COLO668 (cell line): ENCODE data around the gene MTMR2.
A peak's percentile ranks its signal among the peaks of the same experiment; 100 is the strongest.

Source experiments
- DNase-seq: peaks from one replicate; lab custom pipeline; 2025; ENCODE audit not compliant: unreplicated experiment; lab: John Stamatoyannopoulos, UW

Gene MTMR2

DNA sequence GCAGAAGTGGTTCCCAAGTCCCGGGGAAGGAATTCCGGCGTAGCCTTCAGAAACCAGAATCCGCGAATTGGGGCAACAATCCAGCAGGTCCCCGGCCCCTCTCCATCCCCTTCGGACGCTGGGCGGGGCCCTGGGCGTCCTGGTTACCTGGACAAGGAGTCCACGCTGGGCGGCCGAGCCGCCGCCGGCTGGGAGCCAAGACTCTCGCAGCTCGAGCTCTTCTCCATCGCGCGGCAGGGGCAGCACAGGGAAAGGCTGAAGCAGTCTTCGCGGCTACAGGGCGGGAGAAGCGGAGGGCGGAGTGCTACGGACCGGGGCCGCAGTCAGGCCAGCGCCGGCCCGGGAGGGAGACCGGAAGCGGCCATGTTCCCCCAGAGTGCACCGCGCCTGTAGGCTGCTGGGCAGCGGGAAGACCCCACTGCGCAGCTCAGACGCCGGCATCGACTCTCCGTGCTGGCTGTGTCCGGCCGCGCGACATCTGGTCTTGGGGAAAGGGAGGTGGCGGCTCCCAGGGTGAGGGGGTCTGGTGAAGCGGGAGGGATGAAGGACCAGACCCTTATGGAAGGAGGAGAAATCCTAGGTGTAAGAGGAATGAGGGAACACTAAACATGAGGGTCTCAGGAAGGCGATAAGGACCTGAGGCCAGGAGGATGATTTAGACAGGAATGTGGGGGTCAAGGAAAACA is at the start of gene MTMR2:
Gene MTMR2 (minus strand): TSS at position 380 of the 686 bp plus-strand sequence. CDS start 153 bp downstream, at position 227.
- DNase-seq = peak; percentile 80

DNA sequence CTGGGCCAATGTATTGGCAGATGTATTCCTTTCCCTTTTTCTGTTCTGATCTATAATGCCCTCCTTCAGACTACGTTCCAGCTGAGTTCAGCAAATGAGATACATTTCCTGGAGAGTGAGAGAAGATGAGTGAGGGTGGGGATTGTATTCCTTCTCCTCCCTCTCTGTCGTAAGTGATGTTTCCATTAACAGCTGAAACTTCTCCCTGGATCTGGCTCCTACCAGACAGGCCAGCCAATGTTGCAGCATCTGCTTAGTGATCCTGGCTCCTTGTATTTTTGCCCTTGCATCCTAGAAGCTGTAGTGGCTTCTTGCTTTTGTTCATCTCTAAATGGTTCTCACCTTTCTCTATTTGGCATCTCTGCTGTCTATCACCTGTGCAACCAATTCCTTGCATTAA is 48.2 kb upstream of the MTMR2 start:
- no peak for DNase-seq

DNA sequence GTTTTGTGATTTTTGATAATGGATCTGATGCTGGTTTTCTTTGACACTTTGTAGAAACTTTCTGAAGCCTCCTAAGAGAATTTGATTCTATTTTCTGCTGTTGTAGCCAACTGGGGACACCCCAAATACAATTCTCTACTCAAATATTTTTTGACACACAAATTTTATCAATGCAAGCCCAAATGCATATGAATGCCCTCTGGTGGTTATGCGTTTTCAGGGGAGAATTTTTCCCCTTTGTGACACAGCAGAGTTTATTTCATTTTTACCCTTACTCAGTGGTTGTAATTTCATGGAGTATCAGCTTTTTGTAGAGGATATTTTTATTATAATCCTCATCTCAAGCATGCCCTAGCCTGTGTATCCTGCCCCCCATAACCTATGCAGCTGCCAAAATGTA is 44.7 kb upstream of the MTMR2 start:
- no peak for DNase-seq

DNA sequence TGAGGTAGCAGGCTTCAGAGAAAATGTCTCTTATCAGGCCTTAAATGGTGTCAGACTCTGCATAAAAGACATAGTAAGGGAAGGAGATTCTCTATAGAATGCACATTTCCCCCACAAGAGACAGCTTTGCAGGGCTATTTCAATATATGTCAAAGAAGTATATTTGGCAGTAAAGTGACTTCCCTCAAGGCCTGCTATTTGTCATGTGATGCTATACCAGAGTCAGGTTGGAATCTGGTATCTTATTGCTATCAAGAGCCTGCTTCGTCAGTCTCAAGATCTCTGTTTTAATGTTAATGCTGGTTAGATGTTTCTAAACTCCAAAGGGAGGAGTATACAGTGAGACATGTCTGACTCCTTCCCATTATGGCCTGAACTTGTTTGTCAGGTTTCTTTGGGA is 40.4 kb upstream of the MTMR2 start:
- DNase-seq = no peak

DNA sequence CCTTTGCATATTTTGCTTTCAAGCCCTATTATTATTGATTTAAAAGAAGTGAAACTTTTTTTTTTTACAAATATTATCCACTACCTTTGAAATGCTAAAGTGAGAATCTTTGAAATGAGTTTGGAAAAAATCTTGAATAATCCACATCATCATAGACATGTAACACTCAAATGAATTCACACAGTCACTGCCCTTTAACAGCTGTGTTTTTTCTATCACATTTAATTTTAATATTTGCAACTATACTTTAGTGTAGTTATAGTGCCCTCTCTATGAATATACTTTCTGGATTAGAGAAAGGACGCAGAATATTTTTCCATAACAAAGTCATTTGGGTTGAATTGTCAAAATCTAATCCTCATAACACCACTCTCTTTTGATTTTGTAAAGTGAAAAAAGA is 37.9 kb upstream of the MTMR2 start:
- no peak for DNase-seq

DNA sequence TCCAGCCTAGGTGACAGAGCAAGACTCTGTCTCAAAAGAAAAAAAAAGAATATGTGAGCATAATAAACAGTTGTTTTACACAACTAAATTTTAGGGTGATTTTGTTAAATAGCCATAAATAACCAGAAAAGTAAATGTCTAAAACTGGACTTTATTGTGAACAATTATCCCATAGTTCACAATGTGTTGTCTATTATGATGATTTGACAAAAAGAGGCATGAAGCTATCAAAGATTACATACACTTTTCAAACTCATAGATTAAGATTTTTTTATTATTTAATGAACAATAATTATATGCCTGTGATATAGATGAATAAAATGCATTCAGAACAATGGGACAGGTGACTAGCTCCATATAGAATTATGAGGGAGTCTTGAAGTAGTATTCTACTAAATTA is 27.0 kb upstream of the MTMR2 start:
- DNase-seq = no peak

DNA sequence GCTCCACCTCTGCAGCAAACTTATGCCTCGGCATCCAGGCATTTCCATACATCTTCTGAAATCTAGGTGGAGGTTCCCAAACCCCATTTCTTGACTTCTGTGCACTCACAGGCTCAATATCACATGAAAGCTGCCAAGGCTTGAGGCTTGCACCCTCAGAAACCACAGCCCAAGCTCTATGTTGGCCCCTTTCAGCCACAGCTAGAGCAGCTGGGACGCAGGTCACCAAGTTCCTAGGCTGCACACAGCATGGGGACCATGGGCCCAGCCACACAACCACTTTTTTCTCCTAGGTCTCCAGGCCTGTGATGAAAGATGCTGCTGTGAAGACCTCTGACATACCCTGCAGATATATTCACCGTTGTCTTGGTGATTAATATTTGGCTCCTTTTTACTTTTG is 24.7 kb upstream of the MTMR2 start:
- no peak for DNase-seq

DNA sequence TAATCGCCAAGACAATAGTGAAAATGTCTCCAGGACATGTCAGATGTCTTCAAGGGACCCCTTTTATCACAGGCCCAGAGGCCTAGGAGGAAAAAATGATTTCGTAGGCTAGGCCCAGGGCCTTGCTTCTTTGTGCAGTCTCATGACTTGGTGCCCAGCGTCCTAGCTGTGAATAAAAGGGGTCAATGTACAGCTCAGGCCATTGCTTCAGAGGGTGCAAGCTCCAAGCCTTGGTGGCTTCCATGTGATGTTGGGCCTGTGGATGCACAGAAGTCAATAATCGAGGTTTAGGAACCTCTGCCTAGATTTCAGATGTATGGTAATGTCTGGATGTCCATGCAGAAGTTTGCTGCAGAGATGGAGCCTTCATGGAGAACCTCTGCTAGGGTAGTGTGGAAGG is 20.7 kb upstream of the MTMR2 start:
- no peak for DNase-seq

DNA sequence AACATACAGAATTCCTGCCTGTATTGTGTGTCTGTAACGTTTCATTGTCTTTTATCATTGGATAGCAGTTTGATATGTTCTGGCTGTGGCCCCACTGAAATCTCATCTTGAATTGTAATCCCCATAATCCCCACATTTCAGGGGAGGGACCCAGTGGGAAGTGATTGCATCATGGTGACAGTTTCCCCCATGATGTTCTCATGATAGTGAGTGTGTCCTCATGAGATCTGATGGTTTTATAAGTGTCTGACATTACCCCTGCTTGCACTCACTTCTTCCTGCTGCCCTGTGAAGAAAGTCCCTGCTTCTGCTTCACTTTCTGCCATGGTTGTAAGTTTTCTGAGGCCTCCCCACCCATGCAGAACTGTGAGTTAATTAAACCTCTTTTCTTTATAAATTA is 19.6 kb upstream of the MTMR2 start:
- DNase-seq = no peak

DNA sequence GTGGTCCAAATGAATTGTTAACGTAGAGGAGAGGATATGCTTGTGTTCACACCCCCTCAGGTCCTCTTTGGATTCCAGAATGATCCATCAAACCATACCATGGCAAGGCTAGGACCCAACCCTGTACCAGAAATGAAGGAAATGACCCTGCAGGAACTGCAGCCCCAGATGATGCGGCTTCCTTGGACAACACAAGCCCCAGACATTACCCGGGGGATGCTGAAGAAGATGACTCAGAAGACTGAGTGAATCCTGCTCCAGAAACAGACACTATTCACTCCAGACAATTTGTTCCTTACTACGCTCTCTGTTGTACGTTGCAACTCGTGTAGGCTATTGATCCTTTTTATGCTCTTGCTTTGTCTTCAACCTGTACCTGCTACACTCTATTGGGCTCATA is 15.2 kb upstream of the MTMR2 start:
- no peak for DNase-seq

DNA sequence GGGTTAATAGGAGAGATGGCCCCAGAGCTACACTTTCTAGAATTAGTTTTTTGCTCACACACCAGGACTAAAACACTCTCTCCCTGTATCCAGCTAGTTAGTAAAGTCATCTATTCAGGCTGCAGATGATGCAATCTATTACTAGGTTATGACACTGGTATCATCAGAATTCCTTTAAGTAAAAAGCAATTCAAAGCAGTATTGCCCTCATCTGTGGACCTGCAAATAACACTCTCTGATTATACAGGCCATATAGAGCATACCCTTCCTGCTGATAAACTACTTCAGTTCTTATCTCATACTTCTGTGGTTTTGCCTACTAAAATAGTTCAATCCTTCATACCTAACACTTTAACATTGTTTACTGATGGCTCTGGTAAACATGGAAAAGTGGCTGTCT is 13.5 kb upstream of the MTMR2 start:
- DNase-seq = no peak

DNA sequence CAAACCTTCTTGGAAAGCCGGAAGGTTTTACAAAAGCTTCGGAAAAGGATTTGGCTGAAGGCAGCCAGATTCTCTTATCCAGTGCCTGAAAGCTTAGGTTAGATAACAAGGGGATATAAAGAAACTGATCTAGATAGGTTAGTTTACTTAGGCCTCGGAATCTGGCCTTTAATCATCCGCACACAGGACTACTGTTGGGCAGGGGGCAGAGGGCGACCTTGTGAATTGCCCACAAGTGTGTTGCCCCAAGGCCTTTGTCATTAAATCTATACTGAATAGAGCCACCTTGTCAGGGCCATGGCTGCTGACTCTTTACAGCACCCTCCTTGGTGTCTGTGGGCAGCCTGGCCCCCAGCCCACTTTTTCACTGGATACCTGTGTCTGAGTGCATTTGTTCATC is 9.7 kb upstream of the MTMR2 start:
- DNase-seq = no peak

DNA sequence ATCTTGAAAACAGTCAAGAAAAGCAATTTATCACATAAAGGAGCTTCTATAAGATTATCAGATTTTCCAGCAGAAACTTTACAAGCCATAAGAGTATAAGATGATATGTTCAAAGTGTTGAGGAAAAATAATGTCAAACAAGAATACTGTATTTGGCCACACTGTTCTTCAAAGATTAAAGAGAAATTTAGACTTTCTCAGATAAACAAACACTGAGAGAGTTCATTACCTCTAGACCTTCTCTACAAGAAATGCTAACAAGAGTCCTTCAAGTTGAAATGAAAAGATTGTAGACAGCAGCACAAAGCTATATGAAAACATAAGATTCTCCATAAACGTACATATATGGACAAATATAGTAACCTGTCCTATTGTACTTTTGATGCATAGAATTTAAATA is 8.0 kb upstream of the MTMR2 start:
- no peak for DNase-seq

DNA sequence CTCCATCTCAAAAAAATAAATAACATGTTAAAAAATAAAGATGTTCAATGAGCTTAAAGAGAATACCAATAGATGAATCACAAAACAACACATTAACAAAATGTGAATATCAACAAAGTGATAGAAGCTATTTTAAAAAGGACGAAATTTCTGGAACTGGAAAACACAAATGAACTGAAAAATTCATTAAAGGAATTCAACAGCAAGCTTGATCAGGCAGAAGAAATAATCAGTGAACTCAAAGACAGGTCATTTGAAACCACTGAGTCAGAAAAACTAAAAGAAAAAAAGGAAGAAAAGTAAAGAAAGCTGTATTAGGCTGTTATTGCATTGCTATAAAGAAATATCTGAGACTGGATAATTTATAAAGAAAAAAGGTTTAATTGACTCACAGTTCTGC is 7.0 kb upstream of the MTMR2 start:
- DNase-seq = no peak

DNA sequence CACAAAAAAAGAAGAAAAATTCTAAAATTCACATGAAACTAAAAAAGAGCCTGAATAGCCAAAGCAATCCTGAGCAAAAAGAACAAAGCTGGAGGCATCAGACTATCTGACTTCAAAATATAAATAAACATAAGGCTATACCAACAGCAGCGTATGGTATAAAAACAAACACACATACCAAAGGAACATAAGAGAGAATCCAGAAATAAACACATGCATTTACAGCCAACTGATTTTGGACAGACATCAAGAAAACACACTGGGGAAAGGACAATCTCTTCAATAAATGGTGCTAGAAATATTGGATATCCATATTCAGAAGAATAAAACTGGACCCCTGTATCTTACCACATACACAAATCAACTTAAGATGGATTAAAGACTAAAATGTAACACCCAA is 2.8 kb upstream of the MTMR2 start:
- no peak for DNase-seq

DNA sequence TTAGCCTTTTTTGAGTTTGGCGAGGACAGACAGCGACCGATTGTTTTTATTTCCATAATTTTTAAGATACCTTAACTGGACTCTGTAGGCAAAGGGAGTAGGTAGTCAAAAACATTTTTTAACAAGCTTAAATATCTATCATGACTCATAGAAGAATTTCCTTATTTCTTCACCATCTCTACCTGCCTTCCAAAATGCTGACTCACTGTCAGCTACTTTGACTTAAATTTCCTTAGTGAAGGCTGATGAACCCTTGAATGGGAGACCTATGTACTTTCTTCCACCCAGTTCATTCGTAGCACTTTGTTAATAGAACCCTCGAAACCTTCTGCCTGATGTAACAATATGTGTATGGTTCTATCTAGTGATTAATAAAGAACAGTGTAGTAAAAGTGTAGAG is 1.1 kb upstream of the MTMR2 start:
- DNase-seq = no peak

DNA sequence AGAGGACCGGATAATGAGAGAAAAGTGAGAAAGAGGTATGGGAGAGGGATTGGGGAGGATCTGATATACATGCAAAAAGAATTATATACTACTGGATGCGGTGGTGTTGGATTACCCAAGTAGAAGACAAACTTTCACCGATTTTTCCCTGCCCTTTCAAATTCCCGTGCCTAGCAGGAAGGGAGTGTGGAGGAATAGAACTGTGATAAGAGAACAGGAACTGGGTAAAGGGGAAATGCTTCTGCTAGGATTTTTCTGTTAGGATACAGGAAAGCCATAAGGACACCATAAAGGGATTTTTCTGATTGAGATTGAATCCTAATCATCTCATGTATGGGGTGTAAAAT is 480 bp upstream of the MTMR2 start:
- peak; percentile 13 for DNase-seq

DNA sequence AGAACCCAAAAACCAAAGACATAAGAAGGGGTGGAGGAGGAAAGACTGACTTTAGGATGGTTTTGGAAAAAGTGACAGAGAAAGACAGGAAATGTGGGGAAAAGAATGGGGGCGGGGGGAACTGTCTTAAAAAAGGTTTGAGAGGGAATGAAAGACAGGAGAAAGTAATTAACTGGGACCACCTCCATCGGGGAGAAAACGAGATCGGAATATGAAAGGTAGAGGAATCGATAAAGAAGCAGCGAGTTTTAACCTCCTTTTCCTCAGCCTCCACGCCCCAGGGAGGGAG is 524 bp downstream of the MTMR2 start:
- no peak for DNase-seq

DNA sequence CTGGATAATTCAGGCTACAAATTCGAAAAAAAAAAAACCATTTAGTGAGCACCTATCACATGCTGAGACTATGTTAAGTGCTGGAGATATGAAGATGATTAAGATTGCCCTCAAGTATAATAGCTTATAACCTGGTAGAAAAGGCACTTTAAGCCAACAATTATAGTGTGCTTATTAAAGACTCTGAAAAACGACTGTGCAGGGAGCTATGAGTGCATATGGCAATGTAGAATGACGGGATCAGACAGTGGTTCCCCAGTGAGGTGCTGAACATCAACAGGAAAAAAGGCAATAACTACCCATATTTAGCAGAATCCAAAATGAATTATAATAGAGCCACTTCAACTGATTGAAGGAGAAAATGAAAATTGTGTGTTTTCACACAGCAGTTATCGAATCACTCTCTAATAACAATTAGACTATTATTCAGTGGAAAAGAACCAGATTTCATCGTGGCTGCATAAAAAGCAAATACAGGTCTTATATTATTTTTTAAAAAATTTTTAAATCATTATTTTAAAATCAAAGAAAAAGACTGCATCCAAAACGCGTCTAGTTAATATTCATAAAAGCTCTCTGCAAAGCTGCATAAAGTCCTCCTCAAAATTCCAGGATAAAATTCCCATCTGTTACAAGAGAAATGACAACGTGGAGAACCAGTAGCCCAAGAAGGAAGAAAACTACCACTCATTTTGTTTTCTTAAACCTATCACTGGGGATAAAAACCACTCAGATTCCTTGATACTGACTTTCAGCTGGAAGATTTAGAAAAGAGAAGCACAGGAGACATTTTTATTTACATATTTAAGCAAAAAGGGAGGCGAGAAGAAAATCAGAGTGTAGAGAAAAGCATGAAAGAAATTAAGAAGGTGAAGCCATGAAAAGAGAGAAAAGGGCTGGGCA is 1.1 kb downstream of the MTMR2 start:
- DNase-seq = no peak

DNA sequence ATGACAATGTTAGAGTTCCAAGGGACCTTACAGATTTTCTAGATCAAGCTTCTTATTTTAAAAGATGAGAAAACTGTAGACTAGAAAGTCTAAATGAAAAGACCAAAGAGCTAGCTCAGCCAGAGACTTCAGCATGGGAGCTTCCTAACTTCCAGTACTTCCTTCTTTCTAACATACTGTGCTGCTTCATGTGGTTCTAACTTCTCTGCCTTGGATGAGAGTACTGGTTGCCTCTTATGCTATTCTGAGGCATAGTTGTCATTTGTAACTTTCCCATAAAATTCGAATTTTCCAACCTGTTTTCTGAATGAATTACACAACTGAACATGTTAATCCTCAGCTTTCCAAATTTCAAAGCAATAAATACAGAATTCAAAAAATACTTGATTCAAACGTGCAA is 1.8 kb downstream of the MTMR2 start:
- no peak for DNase-seq

DNA sequence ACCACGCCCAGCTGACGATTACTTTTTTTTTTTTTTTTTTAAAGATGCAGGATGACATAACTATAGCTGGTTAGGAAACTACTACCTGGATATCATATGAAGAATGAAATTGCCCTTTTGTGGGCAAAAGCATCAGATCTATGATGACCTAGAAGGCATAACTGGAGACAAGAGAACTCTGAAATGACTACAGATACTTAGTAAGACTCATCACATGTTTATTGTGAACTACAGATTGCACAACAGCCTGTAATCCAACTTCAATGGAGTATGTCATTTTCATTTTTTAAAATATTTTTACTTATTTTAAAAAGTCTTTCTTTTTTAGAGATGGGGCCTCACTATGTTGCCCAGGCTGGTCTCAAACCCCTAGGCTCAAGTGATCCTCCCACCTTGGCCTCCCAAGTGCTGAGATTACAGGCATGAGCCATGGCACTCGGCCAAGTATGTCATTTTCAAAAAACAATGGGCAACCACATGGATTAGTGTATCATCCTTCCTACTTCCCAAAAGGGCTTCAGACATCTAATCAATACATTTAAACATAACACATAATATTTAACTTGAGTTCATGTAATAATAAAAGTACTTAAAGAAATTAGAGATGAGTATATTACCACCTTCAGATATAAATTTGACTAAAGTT is 3.3 kb downstream of the MTMR2 start:
- DNase-seq = peak; percentile 7

DNA sequence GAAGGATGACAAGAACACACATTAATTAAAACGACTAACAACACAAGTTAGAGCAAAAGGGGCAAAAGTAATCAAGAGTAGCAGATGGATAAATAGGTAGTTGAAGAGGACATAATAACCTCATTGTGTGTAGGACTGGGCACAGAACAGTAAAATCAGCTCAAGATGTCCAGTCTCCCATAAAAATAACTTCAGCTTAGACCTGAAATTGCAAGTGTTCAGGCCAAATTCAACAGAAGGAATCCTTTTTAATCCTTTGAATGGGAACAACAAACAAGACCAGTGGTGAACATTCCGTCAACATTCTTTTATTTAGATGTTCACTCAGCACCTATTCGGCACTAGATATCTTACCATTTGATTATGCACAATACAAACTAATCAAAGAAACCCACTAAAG is 4.4 kb downstream of the MTMR2 start:
- no peak for DNase-seq
